ENCODE data around the gene CCDC12.

- TF ChIP-seq CTCF (IDR thresholded peaks at IDR 0.05) (no peak), REST (IDR thresholded peaks at IDR 0.05; ENCODE audit: low read depth, low read length) (no peak), MAX (IDR thresholded peaks at IDR 0.05; ENCODE audit: low read depth) (0 out of 2 replicates have a peak, but pooled peaks have one; percentile 46), RAD21 (IDR thresholded peaks at IDR 0.05; ENCODE audit: low read length) (peak; percentile 20; the same call in 1 of the 2 replicates), POLR2AphosphoS5 (IDR thresholded peaks at IDR 0.05; ENCODE audit: low read depth, low read length) (no peak), ZBTB33 (IDR thresholded peaks at IDR 0.05; ENCODE audit: borderline replicate concordance, low read depth) (no peak), TAF1 (IDR thresholded peaks at IDR 0.05; ENCODE audit: borderline replicate concordance, low read depth, low read length) (no peak), RFX5 (IDR thresholded peaks at IDR 0.05; ENCODE audit: low read length) (no peak), MXI1 (IDR thresholded peaks at IDR 0.05; ENCODE audit: low read depth, low read length) (peak; percentile 48; the same call in 1 of the 2 replicates), TCF12 (IDR thresholded peaks at IDR 0.05) (peak; percentile 80)
Observed at GRCh38 chr3:46946856-46947545, 29.5 kb downstream of the CCDC12 start.

All from SK-N-SH (cell line).